ENCODE measurements around the gene EFCAB11.

Gene EFCAB11

GRCh38 chr14:89753828-89754412 lies 200.6 kb downstream of the EFCAB11 start:
- no peak for DNase-seq

- DNase-seq = no peak
Observed at GRCh38 chr14:89750908-89751392, 203.6 kb downstream of the EFCAB11 start.

GRCh38 chr14:89750281-89750755 lies 204.2 kb downstream of the EFCAB11 start:
- no peak for DNase-seq

- peak; percentile 22 to 37 for DNase-seq
Observed at GRCh38 chr14:89748004-89748403, 206.5 kb downstream of the EFCAB11 start.

- no peak for DNase-seq
Observed at GRCh38 chr14:89747126-89747525, 207.4 kb downstream of the EFCAB11 start.

- no peak for DNase-seq
Observed at GRCh38 chr14:89746654-89747053, 207.9 kb downstream of the EFCAB11 start.

GRCh38 chr14:89746135-89746534 lies 208.4 kb downstream of the EFCAB11 start:
- no peak for DNase-seq

Measured in inflammatory macrophage treated with lipopolysaccharide for 1 hour (primary cell).